H9 (cell line): ENCODE measurements around the gene C1S. TPM values are rescaled to one million over a fixed set of nuclear protein-coding genes. Genes with fewer than 3 reads are reported as not detected.

Experiments used
- DNase-seq: peaks from one replicate; pipeline ENCODE4 v3.0.0-alpha.2; 2017
- H2AFZ ChIP-seq: one replicate; pipeline ENCODE4 v1.6.1; 2013; ENCODE audit warnings: mild to moderate bottlenecking, low read length, control low read depth, moderate library complexity
- H2AK5ac ChIP-seq: 2 replicates; pipeline ENCODE4 v1.6.1; 2013; ENCODE audit warnings: low read length, control low read depth, mixed read lengths; ENCODE audit not compliant: insufficient read length
- H2BK120ac ChIP-seq: one replicate; pipeline ENCODE4 v1.6.1; 2013; ENCODE audit warnings: low read depth, mild to moderate bottlenecking, low read length, control low read depth, inconsistent platforms; ENCODE audit not compliant: poor library complexity, severe bottlenecking
- H2BK12ac ChIP-seq: 2 replicates; pipeline ENCODE4 v1.6.1; 2013; ENCODE audit warnings: low read length, control low read depth, mixed read lengths, low read depth; ENCODE audit not compliant: insufficient read length
- H2BK15ac ChIP-seq: 2 replicates; pipeline ENCODE4 v1.6.1; 2013; ENCODE audit warnings: low read depth, low read length, control low read depth
- H2BK20ac ChIP-seq: one replicate; pipeline ENCODE4 v1.6.1; 2013; ENCODE audit warnings: low read depth, mild to moderate bottlenecking, low read length, control low read depth, inconsistent platforms; ENCODE audit not compliant: poor library complexity, severe bottlenecking
- H2BK5ac ChIP-seq: 2 replicates; pipeline ENCODE4 v1.6.1; 2013; ENCODE audit warnings: low read length, control low read depth, mixed read lengths; ENCODE audit not compliant: insufficient read length
- H3K14ac ChIP-seq: 2 replicates; pipeline ENCODE4 v1.6.1; 2013; ENCODE audit warnings: low read length, control low read depth; ENCODE audit not compliant: insufficient read depth
- H3K18ac ChIP-seq: 2 replicates; pipeline ENCODE4 v1.6.1; 2013; ENCODE audit warnings: low read depth, mild to moderate bottlenecking, mixed read lengths, low read length, control low read depth; ENCODE audit not compliant: insufficient read length
- H3K23ac ChIP-seq: 2 replicates; pipeline ENCODE4 v1.6.1; 2013; ENCODE audit warnings: low read length, control low read depth, mixed read lengths, low read depth; ENCODE audit not compliant: insufficient read length
- H3K23me2 ChIP-seq: 2 replicates; pipeline ENCODE4 v1.6.1; 2013; ENCODE audit warnings: low read depth, mild to moderate bottlenecking, mixed read lengths, low read length, control low read depth; ENCODE audit not compliant: insufficient read length, poor library complexity, severe bottlenecking
- H3K27ac ChIP-seq: 2 replicates; pipeline ENCODE4 v1.5.1; 2013; ENCODE audit warnings: low read length, control low read depth, mixed read lengths, low read depth; ENCODE audit not compliant: insufficient read length
- H3K27me3 ChIP-seq: 2 replicates; pipeline ENCODE4 v1.6.1; 2013; ENCODE audit warnings: low read length, control low read depth, inconsistent platforms; ENCODE audit not compliant: insufficient read depth
- H3K4ac ChIP-seq: 2 replicates; pipeline ENCODE4 v1.6.1; 2013; ENCODE audit warnings: low read depth, mild to moderate bottlenecking, control low read depth, inconsistent platforms, low read length, moderate library complexity
- H3K4me1 ChIP-seq: 2 replicates; pipeline ENCODE4 v1.6.1; 2013; ENCODE audit warnings: low read length, control low read depth, inconsistent platforms; ENCODE audit not compliant: insufficient read depth
- H3K4me2 ChIP-seq: 2 replicates; pipeline ENCODE4 v1.6.1; 2013; ENCODE audit warnings: low read length, control low read depth, mixed read lengths; ENCODE audit not compliant: insufficient read length, insufficient read depth
- H3K56ac ChIP-seq: 2 replicates; pipeline ENCODE4 v1.6.1; 2013; ENCODE audit warnings: low read depth, mild to moderate bottlenecking, mixed read lengths, low read length, control low read depth; ENCODE audit not compliant: insufficient read length
- H3K79me1 ChIP-seq: 2 replicates; pipeline ENCODE4 v1.6.1; 2013; ENCODE audit warnings: low read depth, mild to moderate bottlenecking, moderate library complexity, low read length, control low read depth, inconsistent platforms; ENCODE audit not compliant: insufficient read depth, poor library complexity, severe bottlenecking
- H3K79me2 ChIP-seq: 2 replicates; pipeline ENCODE4 v1.6.1; 2013; ENCODE audit warnings: low read length, control low read depth, inconsistent platforms; ENCODE audit not compliant: insufficient read depth
- H3K9ac ChIP-seq: 2 replicates; pipeline ENCODE4 v1.6.1; 2013; ENCODE audit warnings: low read length, control low read depth, mixed read lengths; ENCODE audit not compliant: insufficient read length; ENCODE audit errors: extremely low read depth
- H3K9me3 ChIP-seq: one replicate; pipeline ENCODE4 v1.6.1; 2013; ENCODE audit warnings: low read depth, low read length, inconsistent platforms; ENCODE audit not compliant: control insufficient read depth
- H3T11ph ChIP-seq: one replicate; pipeline ENCODE4 v1.6.1; 2013; ENCODE audit warnings: mild to moderate bottlenecking, low read length, control low read depth, inconsistent platforms
- H4K20me1 ChIP-seq: one replicate; pipeline ENCODE4 v1.6.1; 2013; ENCODE audit not compliant: control insufficient read depth, insufficient read length, insufficient read depth
- H4K5ac ChIP-seq: 2 replicates; pipeline ENCODE4 v1.6.1; 2013; ENCODE audit warnings: low read depth, mild to moderate bottlenecking, mixed read lengths, low read length, control low read depth; ENCODE audit not compliant: insufficient read length
- H4K8ac ChIP-seq: replicated peaks from 2 replicates; pipeline ENCODE4 v1.6.1; 2013; ENCODE audit warnings: low read length, control low read depth, mixed read lengths, low read depth; ENCODE audit not compliant: insufficient read length
- H4K91ac ChIP-seq: 2 replicates; pipeline ENCODE4 v1.6.1; 2013; ENCODE audit warnings: low read depth, mild to moderate bottlenecking, moderate library complexity, mixed read lengths, low read length, control low read depth; ENCODE audit not compliant: insufficient read length
- H3K27ac Mint-ChIP-seq, 3 experiments: 2 replicates in 2 of 3; 3 replicates in 1 of 3; pipeline ENCODE4 v1.8.0; 2020 to 2021; ENCODE audit warnings: mixed read lengths in 3 of 3, mild to moderate bottlenecking in 1 of 3, moderate library complexity in 1 of 3
- H3K27me3 Mint-ChIP-seq: 2 replicates; pipeline ENCODE4 v1.8.0; 2021; ENCODE audit warnings: low read depth, mild to moderate bottlenecking, moderate library complexity, mixed read lengths
- H3K36me3 Mint-ChIP-seq, 3 experiments: 2 replicates in 2 of 3; 3 replicates in 1 of 3; pipeline ENCODE4 v1.8.0; 2020 to 2021; ENCODE audit warnings: low read depth in 3 of 3, mixed read lengths in 3 of 3; ENCODE audit not compliant: insufficient read depth in 1 of 3
- H3K4me1 Mint-ChIP-seq, 2 experiments: 2 replicates each; pipeline ENCODE4 v1.8.0; 2020; ENCODE audit warnings: mixed read lengths in 2 of 2
- H3K4me3 Mint-ChIP-seq, 2 experiments: 2 replicates in 1 of 2; 3 replicates in 1 of 2; pipeline ENCODE4 v1.8.0; 2020 to 2021; ENCODE audit warnings: mild to moderate bottlenecking in 2 of 2, mixed read lengths in 2 of 2, moderate library complexity in 1 of 2
- H3K9me3 Mint-ChIP-seq, 2 experiments: 2 replicates in 1 of 2; 3 replicates in 1 of 2; pipeline ENCODE4 v1.8.0; 2020; ENCODE audit warnings: mild to moderate bottlenecking in 2 of 2, mixed read lengths in 2 of 2, moderate library complexity in 1 of 2
- CTCF ChIP-seq: fragments of 200-600 bp; sonication (generic); conservative IDR thresholded peaks from 3 replicates; pipeline ENCODE4 v1.8.0; 2021; ENCODE audit warnings: antibody characterized with exemption, mild to moderate bottlenecking
- WGBS: extraction: QIAGEN DNeasy Blood & Tissue Kit; methylation state at CpG from one replicate; pipeline ENCODE4 v1.1.7; 2013; ENCODE audit warnings: missing lambda C conversion rate, low lambda C conversion rate, mixed read lengths; ENCODE audit not compliant: insufficient read length; ENCODE audit errors: extremely low coverage; 5-methylcytosine and 5-hydroxymethylcytosine counted together
- total RNA-seq: library from RNA; stranded (reverse); gene quantifications from 2 replicates; pipeline ENCODE4 v1.2.1, GENCODE V29; 2021

Gene C1S
- total RNA-seq, 1 experiment from 2014 or later: 4.2 TPM

- no peaks in the 10 kb centered on the region for H3K27me3 ChIP-seq
- H3K4ac ChIP-seq: no peak overlapping the region
- H2BK5ac ChIP-seq: no peak overlapping the region
- H2BK120ac ChIP-seq: no peak overlapping the region
- H3K36me3 Mint-ChIP-seq: peaks cover 0 to 11% (median 0%) of the 10 kb centered on the region in 3 experiments; a peak in 4 of 7 replicates
- no peak overlapping the region for H3K14ac ChIP-seq
- no peak overlapping the region for H3K27ac ChIP-seq
- no peak overlapping the region for H3K18ac ChIP-seq
- peaks cover 0 to 3% of the 10 kb centered on the region in 2 experiments; a peak in 1 of 5 replicates for H3K9me3 Mint-ChIP-seq
- no peak overlapping the region for H4K91ac ChIP-seq
- H2BK12ac ChIP-seq: no peak overlapping the region
- no peak overlapping the region for H2AFZ ChIP-seq
- no peak overlapping the region for H2BK15ac ChIP-seq
- H3K4me2 ChIP-seq: peak overlapping the region; percentile 71
- H3K56ac ChIP-seq: no peak overlapping the region
- H3T11ph ChIP-seq: no peak overlapping the region
- no peak overlapping the region for H2AK5ac ChIP-seq
- H3K79me2 ChIP-seq: no peaks in the 10 kb centered on the region; the same call in 1 of the 2 replicates
- H3K27me3 Mint-ChIP-seq: no peaks in the 10 kb centered on the region
- H3K79me1 ChIP-seq: no peaks in the 10 kb centered on the region
- H3K4me1 Mint-ChIP-seq: peaks cover 27 to 30% of the 10 kb centered on the region in 2 experiments
- TF ChIP-seq CTCF: no peak
- peaks cover 3% of the 10 kb centered on the region for H3K23me2 ChIP-seq
- DNase-seq: no peak
- no peaks in the 10 kb centered on the region for H4K20me1 ChIP-seq
- H4K8ac ChIP-seq: no peak overlapping the region
- no CpG with 5 or more reads among the region's 6 CpGs for WGBS
- H3K23ac ChIP-seq: no peak overlapping the region
- no peaks in the 10 kb centered on the region for H3K9me3 ChIP-seq
- no peak overlapping the region for H3K27ac Mint-ChIP-seq
- H3K4me1 ChIP-seq: no peaks in the 10 kb centered on the region
- H2BK20ac ChIP-seq: no peak overlapping the region
- H4K5ac ChIP-seq: no peak overlapping the region
- peak overlapping the region; percentile 91 to 95 for H3K4me3 Mint-ChIP-seq
- no peak overlapping the region for H3K9ac ChIP-seq
Observed at GRCh38 chr12:7016958-7017571, 43.5 kb upstream of the C1S start.
